Suprapubic skin (tissue), 3 donors: ENCODE data around the gene C16orf78.

Experiments
- CTCF ChIP-seq, 2 donors: fragments of 200-600 bp in 1 of 2; fragments of 450-650 bp in 1 of 2; sonication (generic) in 1 of 2; IDR thresholded peaks; one replicate each; pipeline ENCODE4 v1.5.1; 2016 to 2019; ENCODE audit warnings: antibody characterized with exemption in 2 of 2, mild to moderate bottlenecking in 1 of 2, moderate library complexity in 1 of 2
- EP300 ChIP-seq: sonication (generic); formaldehyde crosslinking; IDR thresholded peaks from one replicate; pipeline ENCODE4 v1.6.1; 2017; ENCODE audit warnings: antibody characterized with exemption
- POLR2A ChIP-seq, 2 donors: fragments of 450-650 bp; IDR thresholded peaks; one replicate each; pipeline ENCODE4 v1.6.1; 2017; ENCODE audit warnings: antibody characterized with exemption in 2 of 2, mild to moderate bottlenecking in 2 of 2, moderate library complexity in 2 of 2

- TF ChIP-seq CTCF (IDR thresholded peaks at IDR 0.05) (no peak), EP300 (no peak), POLR2A (IDR thresholded peaks at IDR 0.05) (no peak)
Observed at GRCh38 chr16:49395021-49395420, 21.4 kb downstream of the C16orf78 start.
